H9 (cell line): ENCODE data around the gene HSD17B7. TPM values are rescaled to one million over a fixed set of nuclear protein-coding genes. Genes with fewer than 3 reads are reported as not detected.
"Not testable (repeated sequence)": the region's sequence is repeated elsewhere in the genome, so short reads cannot be mapped to it uniquely, and the experiment has no call there.

ENCODE experiments used
- DNase-seq: peaks from one replicate; pipeline ENCODE4 v3.0.0-alpha.2; 2017
- H2AFZ ChIP-seq: one replicate; pipeline ENCODE4 v1.6.1; 2013; ENCODE audit warnings: mild to moderate bottlenecking, low read length, control low read depth, moderate library complexity
- H2AK5ac ChIP-seq: 2 replicates; pipeline ENCODE4 v1.6.1; 2013; ENCODE audit warnings: low read length, control low read depth, mixed read lengths; ENCODE audit not compliant: insufficient read length
- H2BK120ac ChIP-seq: one replicate; pipeline ENCODE4 v1.6.1; 2013; ENCODE audit warnings: low read depth, mild to moderate bottlenecking, low read length, control low read depth, inconsistent platforms; ENCODE audit not compliant: poor library complexity, severe bottlenecking
- H2BK12ac ChIP-seq: 2 replicates; pipeline ENCODE4 v1.6.1; 2013; ENCODE audit warnings: low read length, control low read depth, mixed read lengths, low read depth; ENCODE audit not compliant: insufficient read length
- H2BK15ac ChIP-seq: 2 replicates; pipeline ENCODE4 v1.6.1; 2013; ENCODE audit warnings: low read depth, low read length, control low read depth
- H2BK20ac ChIP-seq: one replicate; pipeline ENCODE4 v1.6.1; 2013; ENCODE audit warnings: low read depth, mild to moderate bottlenecking, low read length, control low read depth, inconsistent platforms; ENCODE audit not compliant: poor library complexity, severe bottlenecking
- H2BK5ac ChIP-seq: 2 replicates; pipeline ENCODE4 v1.6.1; 2013; ENCODE audit warnings: low read length, control low read depth, mixed read lengths; ENCODE audit not compliant: insufficient read length
- H3K14ac ChIP-seq: 2 replicates; pipeline ENCODE4 v1.6.1; 2013; ENCODE audit warnings: low read length, control low read depth; ENCODE audit not compliant: insufficient read depth
- H3K18ac ChIP-seq: 2 replicates; pipeline ENCODE4 v1.6.1; 2013; ENCODE audit warnings: low read depth, mild to moderate bottlenecking, mixed read lengths, low read length, control low read depth; ENCODE audit not compliant: insufficient read length
- H3K23ac ChIP-seq: 2 replicates; pipeline ENCODE4 v1.6.1; 2013; ENCODE audit warnings: low read length, control low read depth, mixed read lengths, low read depth; ENCODE audit not compliant: insufficient read length
- H3K23me2 ChIP-seq: 2 replicates; pipeline ENCODE4 v1.6.1; 2013; ENCODE audit warnings: low read depth, mild to moderate bottlenecking, mixed read lengths, low read length, control low read depth; ENCODE audit not compliant: insufficient read length, poor library complexity, severe bottlenecking
- H3K27ac ChIP-seq: 2 replicates; pipeline ENCODE4 v1.5.1; 2013; ENCODE audit warnings: low read length, control low read depth, mixed read lengths, low read depth; ENCODE audit not compliant: insufficient read length
- H3K27me3 ChIP-seq: 2 replicates; pipeline ENCODE4 v1.6.1; 2013; ENCODE audit warnings: low read length, control low read depth, inconsistent platforms; ENCODE audit not compliant: insufficient read depth
- H3K4ac ChIP-seq: 2 replicates; pipeline ENCODE4 v1.6.1; 2013; ENCODE audit warnings: low read depth, mild to moderate bottlenecking, control low read depth, inconsistent platforms, low read length, moderate library complexity
- H3K4me1 ChIP-seq: 2 replicates; pipeline ENCODE4 v1.6.1; 2013; ENCODE audit warnings: low read length, control low read depth, inconsistent platforms; ENCODE audit not compliant: insufficient read depth
- H3K4me2 ChIP-seq: 2 replicates; pipeline ENCODE4 v1.6.1; 2013; ENCODE audit warnings: low read length, control low read depth, mixed read lengths; ENCODE audit not compliant: insufficient read length, insufficient read depth
- H3K56ac ChIP-seq: 2 replicates; pipeline ENCODE4 v1.6.1; 2013; ENCODE audit warnings: low read depth, mild to moderate bottlenecking, mixed read lengths, low read length, control low read depth; ENCODE audit not compliant: insufficient read length
- H3K79me1 ChIP-seq: 2 replicates; pipeline ENCODE4 v1.6.1; 2013; ENCODE audit warnings: low read depth, mild to moderate bottlenecking, moderate library complexity, low read length, control low read depth, inconsistent platforms; ENCODE audit not compliant: insufficient read depth, poor library complexity, severe bottlenecking
- H3K79me2 ChIP-seq: 2 replicates; pipeline ENCODE4 v1.6.1; 2013; ENCODE audit warnings: low read length, control low read depth, inconsistent platforms; ENCODE audit not compliant: insufficient read depth
- H3K9ac ChIP-seq: 2 replicates; pipeline ENCODE4 v1.6.1; 2013; ENCODE audit warnings: low read length, control low read depth, mixed read lengths; ENCODE audit not compliant: insufficient read length; ENCODE audit errors: extremely low read depth
- H3K9me3 ChIP-seq: one replicate; pipeline ENCODE4 v1.6.1; 2013; ENCODE audit warnings: low read depth, low read length, inconsistent platforms; ENCODE audit not compliant: control insufficient read depth
- H3T11ph ChIP-seq: one replicate; pipeline ENCODE4 v1.6.1; 2013; ENCODE audit warnings: mild to moderate bottlenecking, low read length, control low read depth, inconsistent platforms
- H4K20me1 ChIP-seq: one replicate; pipeline ENCODE4 v1.6.1; 2013; ENCODE audit not compliant: control insufficient read depth, insufficient read length, insufficient read depth
- H4K5ac ChIP-seq: 2 replicates; pipeline ENCODE4 v1.6.1; 2013; ENCODE audit warnings: low read depth, mild to moderate bottlenecking, mixed read lengths, low read length, control low read depth; ENCODE audit not compliant: insufficient read length
- H4K8ac ChIP-seq: replicated peaks from 2 replicates; pipeline ENCODE4 v1.6.1; 2013; ENCODE audit warnings: low read length, control low read depth, mixed read lengths, low read depth; ENCODE audit not compliant: insufficient read length
- H4K91ac ChIP-seq: 2 replicates; pipeline ENCODE4 v1.6.1; 2013; ENCODE audit warnings: low read depth, mild to moderate bottlenecking, moderate library complexity, mixed read lengths, low read length, control low read depth; ENCODE audit not compliant: insufficient read length
- H3K27ac Mint-ChIP-seq, 3 experiments: 2 replicates in 2 of 3; 3 replicates in 1 of 3; pipeline ENCODE4 v1.8.0; 2020 to 2021; ENCODE audit warnings: mixed read lengths in 3 of 3, mild to moderate bottlenecking in 1 of 3, moderate library complexity in 1 of 3
- H3K27me3 Mint-ChIP-seq: 2 replicates; pipeline ENCODE4 v1.8.0; 2021; ENCODE audit warnings: low read depth, mild to moderate bottlenecking, moderate library complexity, mixed read lengths
- H3K36me3 Mint-ChIP-seq, 3 experiments: 2 replicates in 2 of 3; 3 replicates in 1 of 3; pipeline ENCODE4 v1.8.0; 2020 to 2021; ENCODE audit warnings: low read depth in 3 of 3, mixed read lengths in 3 of 3; ENCODE audit not compliant: insufficient read depth in 1 of 3
- H3K4me1 Mint-ChIP-seq, 2 experiments: 2 replicates each; pipeline ENCODE4 v1.8.0; 2020; ENCODE audit warnings: mixed read lengths in 2 of 2
- H3K4me3 Mint-ChIP-seq, 2 experiments: 2 replicates in 1 of 2; 3 replicates in 1 of 2; pipeline ENCODE4 v1.8.0; 2020 to 2021; ENCODE audit warnings: mild to moderate bottlenecking in 2 of 2, mixed read lengths in 2 of 2, moderate library complexity in 1 of 2
- H3K9me3 Mint-ChIP-seq, 2 experiments: 2 replicates in 1 of 2; 3 replicates in 1 of 2; pipeline ENCODE4 v1.8.0; 2020; ENCODE audit warnings: mild to moderate bottlenecking in 2 of 2, mixed read lengths in 2 of 2, moderate library complexity in 1 of 2
- WGBS: extraction: QIAGEN DNeasy Blood & Tissue Kit; methylation state at CpG from one replicate; pipeline ENCODE4 v1.1.7; 2013; ENCODE audit warnings: missing lambda C conversion rate, low lambda C conversion rate, mixed read lengths; ENCODE audit not compliant: insufficient read length; ENCODE audit errors: extremely low coverage; 5-methylcytosine and 5-hydroxymethylcytosine counted together
- total RNA-seq: library from RNA; stranded (reverse); gene quantifications from 2 replicates; pipeline ENCODE4 v1.2.1, GENCODE V29; 2021

Gene HSD17B7
- total RNA-seq, 1 experiment from 2014 or later: 26.2 TPM

DNA sequence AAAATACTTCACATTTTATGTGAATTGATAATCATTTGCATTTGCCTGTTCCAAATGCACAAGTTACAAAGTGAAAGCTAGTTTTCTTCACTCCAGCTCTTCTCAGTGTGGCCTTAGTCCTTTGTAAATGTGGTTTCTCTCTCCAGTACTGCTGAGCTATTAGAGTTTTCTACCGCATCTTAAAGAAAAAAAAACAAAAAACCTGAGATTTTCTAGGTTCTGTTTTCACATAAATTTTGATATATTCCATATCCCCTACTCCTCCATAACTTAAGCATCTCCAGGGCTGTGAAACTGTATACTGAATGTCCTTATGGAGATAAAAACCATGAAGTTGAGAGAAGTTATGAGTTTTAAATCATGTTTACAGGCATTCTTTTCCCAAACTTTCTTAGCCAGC is 3.8 kb downstream of the HSD17B7 start:
- H2AFZ ChIP-seq, H2BK20ac ChIP-seq, H2BK15ac ChIP-seq, H3K56ac ChIP-seq, H3K9me3 Mint-ChIP-seq, H2BK5ac ChIP-seq, H2AK5ac ChIP-seq, H3K4me3 Mint-ChIP-seq, H3K23me2 ChIP-seq, H3K27ac Mint-ChIP-seq, H3K79me2 ChIP-seq, H3K18ac ChIP-seq, H3K27me3 ChIP-seq, DNase-seq, H3K27ac ChIP-seq, H4K8ac ChIP-seq, H4K5ac ChIP-seq, H3K27me3 Mint-ChIP-seq, H3K14ac ChIP-seq, H3T11ph ChIP-seq, H3K4me2 ChIP-seq, H3K9ac ChIP-seq, H3K23ac ChIP-seq, H3K4me1 ChIP-seq, H4K20me1 ChIP-seq, H3K4me1 Mint-ChIP-seq, H2BK12ac ChIP-seq, H3K4ac ChIP-seq, H3K79me1 ChIP-seq, H4K91ac ChIP-seq, H3K9me3 ChIP-seq, H2BK120ac ChIP-seq: not testable (repeated sequence)
- peaks cover 14 to 27% (median 25%) of the 10 kb centered on the region in 3 experiments for H3K36me3 Mint-ChIP-seq
- WGBS: no CpG with 5 or more reads among the region's 1 CpG

DNA sequence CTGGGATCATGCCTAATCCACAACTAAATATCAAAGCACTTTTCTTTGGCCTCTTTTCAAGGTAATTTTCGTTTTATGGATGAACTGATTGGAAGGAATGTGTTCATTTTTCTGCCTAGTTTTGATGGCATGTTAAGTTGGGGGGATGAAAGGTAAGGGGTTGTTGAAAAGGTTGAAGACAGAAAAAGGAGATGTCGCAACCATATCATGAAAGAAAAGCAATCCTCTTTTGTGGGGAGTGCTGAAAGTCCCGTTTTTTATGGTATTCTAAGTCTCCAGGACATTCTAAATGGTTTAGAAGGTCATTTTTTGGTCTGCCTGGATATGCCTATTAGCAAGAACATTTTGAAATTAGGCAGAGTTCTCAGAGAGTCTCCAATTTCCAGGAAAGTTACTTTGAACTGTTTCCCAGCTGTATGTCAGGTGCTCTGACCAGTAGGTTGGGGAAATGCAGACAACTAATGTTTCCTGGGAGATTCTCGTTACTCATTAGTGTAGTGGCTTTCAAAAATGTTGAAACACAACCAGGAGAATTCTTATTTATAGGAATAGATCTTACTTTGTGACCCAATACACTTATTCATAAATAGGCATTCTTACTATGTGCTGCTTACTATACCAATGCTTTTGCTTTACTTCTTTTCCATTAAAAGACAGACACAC is 6.2 kb downstream of the HSD17B7 start:
- not testable (repeated sequence) for H3K56ac ChIP-seq, H3T11ph ChIP-seq, H3K27ac ChIP-seq, H3K27me3 ChIP-seq, DNase-seq, H3K14ac ChIP-seq, H3K9me3 Mint-ChIP-seq, H3K9me3 ChIP-seq, H2AK5ac ChIP-seq, H2BK12ac ChIP-seq, H2AFZ ChIP-seq, H3K4me1 ChIP-seq, H3K27me3 Mint-ChIP-seq, H4K20me1 ChIP-seq, H2BK20ac ChIP-seq, H3K4me1 Mint-ChIP-seq, H4K5ac ChIP-seq, H4K91ac ChIP-seq, H3K27ac Mint-ChIP-seq, H3K18ac ChIP-seq, H3K4me3 Mint-ChIP-seq, H3K9ac ChIP-seq, H3K79me2 ChIP-seq, H3K4me2 ChIP-seq, H3K23me2 ChIP-seq, H2BK15ac ChIP-seq, H3K23ac ChIP-seq, H3K4ac ChIP-seq, H2BK120ac ChIP-seq, H2BK5ac ChIP-seq, H4K8ac ChIP-seq, H3K79me1 ChIP-seq
- no CpG with 5 or more reads among the region's 4 CpGs for WGBS
- peaks cover 29 to 49% (median 47%) of the 10 kb centered on the region in 3 experiments for H3K36me3 Mint-ChIP-seq
